Fibroblast of lung (primary cell): ENCODE data around the gene PPP2CA.

Source experiments
- EZH2 ChIP-seq: IDR thresholded peaks from 2 replicates; pipeline ENCODE4 v1.5.1; 2012; ENCODE audit warnings: low read length, control low read depth, mild to moderate bottlenecking; ENCODE audit errors: missing control alignments
- TF ChIP-seq, protein P1 (sequence below), 2 donors: IDR thresholded peaks in 1 of 2; conservative IDR thresholded peaks in 1 of 2; 1 replicate in 1 of 2; 2 replicates in 1 of 2; pipeline ENCODE4 v1.5.1; 2011 to 2012; ENCODE audit warnings: low read length in 2 of 2, control low read depth in 1 of 2, inconsistent platforms in 1 of 2, low read depth in 1 of 2, mild to moderate bottlenecking in 1 of 2

DNA sequence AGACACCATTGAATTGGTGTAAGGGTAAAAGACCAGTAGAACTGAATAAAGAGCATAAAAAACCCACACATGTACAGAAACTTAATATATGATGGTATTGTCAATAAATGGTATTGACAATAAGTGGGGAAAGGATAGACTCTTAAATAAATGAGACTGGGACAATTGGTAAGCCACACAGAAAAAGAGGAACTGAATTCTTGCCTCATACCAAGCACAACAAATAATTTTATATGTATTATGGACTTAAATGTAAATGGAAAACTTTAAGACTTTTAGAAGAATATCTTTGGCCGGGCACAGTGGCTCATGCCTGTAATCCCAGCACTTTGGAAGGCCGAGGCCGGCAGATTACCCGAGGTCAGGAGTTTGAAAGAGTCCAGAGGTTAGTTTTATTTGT is 37.9 kb upstream of the PPP2CA start:
- TF ChIP-seq, protein P1, sequence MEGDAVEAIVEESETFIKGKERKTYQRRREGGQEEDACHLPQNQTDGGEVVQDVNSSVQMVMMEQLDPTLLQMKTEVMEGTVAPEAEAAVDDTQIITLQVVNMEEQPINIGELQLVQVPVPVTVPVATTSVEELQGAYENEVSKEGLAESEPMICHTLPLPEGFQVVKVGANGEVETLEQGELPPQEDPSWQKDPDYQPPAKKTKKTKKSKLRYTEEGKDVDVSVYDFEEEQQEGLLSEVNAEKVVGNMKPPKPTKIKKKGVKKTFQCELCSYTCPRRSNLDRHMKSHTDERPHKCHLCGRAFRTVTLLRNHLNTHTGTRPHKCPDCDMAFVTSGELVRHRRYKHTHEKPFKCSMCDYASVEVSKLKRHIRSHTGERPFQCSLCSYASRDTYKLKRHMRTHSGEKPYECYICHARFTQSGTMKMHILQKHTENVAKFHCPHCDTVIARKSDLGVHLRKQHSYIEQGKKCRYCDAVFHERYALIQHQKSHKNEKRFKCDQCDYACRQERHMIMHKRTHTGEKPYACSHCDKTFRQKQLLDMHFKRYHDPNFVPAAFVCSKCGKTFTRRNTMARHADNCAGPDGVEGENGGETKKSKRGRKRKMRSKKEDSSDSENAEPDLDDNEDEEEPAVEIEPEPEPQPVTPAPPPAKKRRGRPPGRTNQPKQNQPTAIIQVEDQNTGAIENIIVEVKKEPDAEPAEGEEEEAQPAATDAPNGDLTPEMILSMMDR (conservative IDR thresholded peaks at IDR 0.05 in 1 of 2, IDR thresholded peaks at IDR 0.05 in 1 of 2; ENCODE audit: low read depth in 1 of 2, low read length in 2 of 2), result no peak
- TF ChIP-seq EZH2, result no peak
